ENCODE results near the gene MTHFD1L. TPM values are rescaled to one million over a fixed set of nuclear protein-coding genes. Genes with fewer than 3 reads are reported as not detected.

MTHFD1L gene
- total and polyA plus RNA-seq, 7 donors = 0.60 to 17.9 (median 3.0) TPM

DNA sequence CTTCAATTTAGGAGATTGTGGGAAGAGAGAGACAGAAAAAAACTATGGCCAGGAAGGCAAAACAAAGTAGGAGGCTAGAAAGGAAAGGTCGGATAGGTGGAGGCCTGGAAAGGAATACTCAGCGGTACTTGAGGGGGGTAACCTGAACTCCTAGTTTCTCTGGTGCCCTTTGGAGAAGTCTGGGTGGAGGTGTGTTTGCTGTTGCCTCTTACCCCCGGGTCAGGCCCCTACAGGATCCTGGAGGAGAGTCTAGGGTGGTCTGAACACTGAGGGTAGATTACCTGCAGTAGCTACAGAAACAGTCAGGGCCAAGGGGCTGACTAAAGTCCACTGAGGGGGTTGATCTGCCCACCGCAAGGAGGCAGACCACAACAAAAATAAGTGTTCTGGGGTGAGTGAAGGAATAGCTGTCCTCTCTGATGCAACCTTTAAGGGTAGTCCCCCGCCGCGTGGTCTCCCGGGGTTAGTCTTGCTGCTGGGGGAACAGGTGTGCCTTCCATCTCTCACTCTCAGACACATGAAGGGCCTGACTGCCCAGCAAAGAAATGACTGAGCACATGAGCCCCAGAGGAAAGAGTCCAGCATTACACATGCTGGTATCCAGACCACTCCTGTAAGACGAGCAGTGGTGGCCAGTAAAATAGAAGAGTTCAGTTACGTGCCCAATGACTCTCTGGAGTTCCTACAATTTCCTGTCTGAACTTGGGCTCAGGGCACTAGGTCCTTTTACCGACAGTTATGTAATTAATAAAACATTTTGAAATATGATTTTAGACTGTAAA, 59.5 kb downstream of the MTHFD1L start:
- Histone ChIP-seq H3K4me1 (peaks cover 0 to 9% (median 4%) of the 10 kb centered on the region in 4 donors), H3K27me3 (no peaks in the 10 kb centered on the region), H3K27ac (peak overlapping the region in 1 of 4 donors; percentile 27), H3K4me3 (no peak overlapping the region), H3K36me3 (no peaks in the 10 kb centered on the region), H3K9me3 (no peaks in the 10 kb centered on the region)
- DNase-seq = no peak
- intact Hi-C loops (cut with DNase I) = no loop called here
- 92 to 93% methylated on average over 11 of the region's 11 CpGs for WGBS, 2 donors
- TF ChIP-seq EP300 (IDR thresholded peaks at IDR 0.05) = no peak
- TF ChIP-seq POLR2AphosphoS5 (IDR thresholded peaks at IDR 0.05) = no peak
- TF ChIP-seq, protein P1, sequence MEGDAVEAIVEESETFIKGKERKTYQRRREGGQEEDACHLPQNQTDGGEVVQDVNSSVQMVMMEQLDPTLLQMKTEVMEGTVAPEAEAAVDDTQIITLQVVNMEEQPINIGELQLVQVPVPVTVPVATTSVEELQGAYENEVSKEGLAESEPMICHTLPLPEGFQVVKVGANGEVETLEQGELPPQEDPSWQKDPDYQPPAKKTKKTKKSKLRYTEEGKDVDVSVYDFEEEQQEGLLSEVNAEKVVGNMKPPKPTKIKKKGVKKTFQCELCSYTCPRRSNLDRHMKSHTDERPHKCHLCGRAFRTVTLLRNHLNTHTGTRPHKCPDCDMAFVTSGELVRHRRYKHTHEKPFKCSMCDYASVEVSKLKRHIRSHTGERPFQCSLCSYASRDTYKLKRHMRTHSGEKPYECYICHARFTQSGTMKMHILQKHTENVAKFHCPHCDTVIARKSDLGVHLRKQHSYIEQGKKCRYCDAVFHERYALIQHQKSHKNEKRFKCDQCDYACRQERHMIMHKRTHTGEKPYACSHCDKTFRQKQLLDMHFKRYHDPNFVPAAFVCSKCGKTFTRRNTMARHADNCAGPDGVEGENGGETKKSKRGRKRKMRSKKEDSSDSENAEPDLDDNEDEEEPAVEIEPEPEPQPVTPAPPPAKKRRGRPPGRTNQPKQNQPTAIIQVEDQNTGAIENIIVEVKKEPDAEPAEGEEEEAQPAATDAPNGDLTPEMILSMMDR (IDR thresholded peaks at IDR 0.05) = no peak
- no peak for TF ChIP-seq POLR2A (IDR thresholded peaks at IDR 0.05)

- TF ChIP-seq POLR2AphosphoS5 (IDR thresholded peaks at IDR 0.05) (no peak), EP300 (IDR thresholded peaks at IDR 0.05) (no peak), POLR2A (IDR thresholded peaks at IDR 0.05) (no peak)
- TF ChIP-seq, protein P1 (IDR thresholded peaks at IDR 0.05) = no peak
- H3K27me3 ChIP-seq = no peaks in the 10 kb centered on the region
- peak overlapping the region in 1 of 4 donors; percentile 27 for H3K27ac ChIP-seq
- 82 to 94% methylated on average over 5 of the region's 5 CpGs for WGBS, 2 donors
- H3K9me3 ChIP-seq = no peaks in the 10 kb centered on the region
- no peaks in the 10 kb centered on the region for H3K36me3 ChIP-seq
- no peak for DNase-seq
- H3K4me1 ChIP-seq = peaks cover 0 to 9% (median 5%) of the 10 kb centered on the region in 4 donors
- intact Hi-C loops (cut with DNase I) = no loop called here
- no peak overlapping the region for H3K4me3 ChIP-seq
Observed at GRCh38 chr6:150925590-150925928, 60.1 kb downstream of the MTHFD1L start.

DNA sequence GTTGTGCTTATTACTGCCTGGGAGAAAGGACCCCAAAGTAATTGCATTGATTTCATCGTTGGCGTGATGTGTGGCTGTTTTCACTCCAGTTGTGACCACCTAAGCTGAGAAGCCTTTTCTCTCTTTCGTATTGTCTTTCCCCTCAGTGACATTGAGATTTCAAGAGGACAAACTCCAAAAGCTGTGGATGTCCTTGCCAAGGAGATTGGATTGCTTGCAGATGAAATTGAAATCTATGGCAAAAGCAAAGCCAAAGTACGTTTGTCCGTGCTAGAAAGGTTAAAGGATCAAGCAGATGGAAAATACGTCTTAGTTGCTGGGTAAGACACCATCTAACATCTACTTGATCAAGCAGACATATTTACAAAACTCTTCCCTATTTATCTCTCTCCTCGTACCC, 60.5 kb downstream of the MTHFD1L start:
- peak overlapping the region in 2 of 4 donors; percentile 2 to 6 for H3K27ac ChIP-seq
- no peaks in the 10 kb centered on the region for H3K27me3 ChIP-seq
- TF ChIP-seq POLR2AphosphoS5 (IDR thresholded peaks at IDR 0.05) = no peak
- no peak for TF ChIP-seq POLR2A (IDR thresholded peaks at IDR 0.05)
- TF ChIP-seq EP300 (IDR thresholded peaks at IDR 0.05) = no peak
- TF ChIP-seq, protein P1 (IDR thresholded peaks at IDR 0.05) = no peak
- no peak overlapping the region for H3K4me3 ChIP-seq
- H3K4me1 ChIP-seq = peaks cover 0 to 9% (median 7%) of the 10 kb centered on the region in 4 donors
- no peak for DNase-seq
- intact Hi-C loops (cut with DNase I) = no loop called here
- H3K36me3 ChIP-seq = no peaks in the 10 kb centered on the region
- no peaks in the 10 kb centered on the region for H3K9me3 ChIP-seq
- WGBS, 2 donors = 90 to 95% methylated on average over 7 of the region's 7 CpGs

GRCh38 chr6:150928882-150929281, 63.4 kb downstream of the MTHFD1L start:
- 75 to 78% methylated on average over 3 of the region's 3 CpGs for WGBS, 2 donors
- TF ChIP-seq POLR2AphosphoS5 (IDR thresholded peaks at IDR 0.05) (no peak), POLR2A (IDR thresholded peaks at IDR 0.05) (no peak), EP300 (IDR thresholded peaks at IDR 0.05) (no peak)
- TF ChIP-seq, protein P1 (IDR thresholded peaks at IDR 0.05) = no peak
- no peaks in the 10 kb centered on the region for H3K27me3 ChIP-seq
- intact Hi-C loops (cut with DNase I) = no loop called here
- peak overlapping the region in 1 of 4 donors; percentile 42 for H3K27ac ChIP-seq
- H3K4me1 ChIP-seq = peaks cover 0 to 16% (median 11%) of the 10 kb centered on the region in 4 donors
- no peaks in the 10 kb centered on the region for H3K9me3 ChIP-seq
- DNase-seq = no peak
- no peak overlapping the region for H3K4me3 ChIP-seq
- no peaks in the 10 kb centered on the region for H3K36me3 ChIP-seq
